ENCODE results near the gene ANKDD1A. TPM values are rescaled to one million over a fixed set of nuclear protein-coding genes. Genes with fewer than 3 reads are reported as not detected.

Gene ANKDD1A
- total RNA-seq, 1 donor, result 6.2 TPM

DNA sequence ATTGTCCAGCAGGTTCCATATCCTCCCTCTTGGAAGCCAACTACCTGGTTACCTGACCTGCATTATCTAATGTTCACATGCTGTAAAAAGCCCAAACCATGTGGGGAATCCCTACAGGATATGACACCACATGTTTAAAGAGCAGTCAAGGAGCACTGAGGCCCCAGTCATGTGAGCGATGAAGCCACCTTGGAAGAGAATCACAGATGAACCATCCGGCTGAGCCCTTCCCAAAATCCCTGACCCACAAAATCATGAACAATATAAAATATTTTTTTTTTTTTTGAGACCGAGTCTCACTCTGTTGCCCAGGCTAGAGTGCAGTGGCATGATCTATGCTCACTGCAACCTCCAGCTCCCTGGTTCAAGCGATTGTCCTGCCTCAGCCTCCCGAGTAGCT lies 10.6 kb upstream of the ANKDD1A start:
- Histone ChIP-seq H3K79me2 (ENCODE audit: insufficient read depth, low read length) (no peaks in the 10 kb centered on the region), H3K27ac (ENCODE audit: low read depth, low read length) (no peak overlapping the region), H4K20me1 (ENCODE audit: insufficient read depth, low read length) (no peaks in the 10 kb centered on the region), H3K9me3 (ENCODE audit: low read depth, low read length) (peaks cover 5% of the 10 kb centered on the region), H3K4me1 (ENCODE audit: insufficient read depth, low read length) (peaks cover 29% of the 10 kb centered on the region), H3K4me2 (ENCODE audit: insufficient read depth, low read length) (no peak overlapping the region), H3K36me3 (ENCODE audit: insufficient read depth, low read length) (no peaks in the 10 kb centered on the region), H2AFZ (ENCODE audit: low read length) (no peak overlapping the region), H3K4me3 (ENCODE audit: insufficient read depth, low read length) (no peak overlapping the region), H3K27me3 (ENCODE audit: insufficient read depth, low read length) (no peaks in the 10 kb centered on the region)
- DNase-seq (ENCODE audit: insufficient read length, low spot score, missing footprints), result no peak
- TF ChIP-seq CTCF (IDR thresholded peaks at IDR 0.05; ENCODE audit: extremely low read depth, low read depth, low read length), result no peak

- Histone ChIP-seq H3K27me3 (ENCODE audit: insufficient read depth, low read length) (no peaks in the 10 kb centered on the region), H3K79me2 (ENCODE audit: insufficient read depth, low read length) (no peaks in the 10 kb centered on the region), H2AFZ (ENCODE audit: low read length) (no peak overlapping the region), H3K4me2 (ENCODE audit: insufficient read depth, low read length) (no peak overlapping the region), H3K4me1 (ENCODE audit: insufficient read depth, low read length) (peaks cover 21% of the 10 kb centered on the region), H3K27ac (ENCODE audit: low read depth, low read length) (no peak overlapping the region), H3K4me3 (ENCODE audit: insufficient read depth, low read length) (no peak overlapping the region), H4K20me1 (ENCODE audit: insufficient read depth, low read length) (no peaks in the 10 kb centered on the region), H3K9me3 (ENCODE audit: low read depth, low read length) (peaks cover 5% of the 10 kb centered on the region), H3K36me3 (ENCODE audit: insufficient read depth, low read length) (no peaks in the 10 kb centered on the region)
- DNase-seq (ENCODE audit: insufficient read length, low spot score, missing footprints), result no peak
- no peak for TF ChIP-seq CTCF (IDR thresholded peaks at IDR 0.05; ENCODE audit: extremely low read depth, low read depth, low read length)
Observed at GRCh38 chr15:64901914-64902313, 9.8 kb upstream of the ANKDD1A start.

DNA sequence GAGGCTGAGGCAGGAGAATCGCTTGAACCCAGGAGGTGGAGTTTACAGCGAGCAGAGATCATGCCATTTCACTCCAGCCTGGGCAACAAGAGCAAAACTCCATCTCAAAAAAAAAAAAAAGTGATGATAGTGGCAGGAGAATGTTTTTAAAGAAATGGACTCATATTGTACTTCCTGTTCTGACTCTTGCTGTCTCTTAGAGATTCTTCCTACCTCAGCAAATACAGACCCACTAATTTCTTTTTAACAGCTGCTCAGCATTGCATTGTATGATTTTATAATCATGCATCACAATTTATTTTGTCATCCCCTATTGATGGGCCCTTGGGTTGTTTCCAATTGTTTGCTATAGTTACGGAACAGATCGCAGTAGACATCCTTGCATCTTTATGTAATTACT lies 8.8 kb upstream of the ANKDD1A start:
- Histone ChIP-seq H3K9me3 (ENCODE audit: low read depth, low read length) (peaks cover 5% of the 10 kb centered on the region), H3K79me2 (ENCODE audit: insufficient read depth, low read length) (no peaks in the 10 kb centered on the region), H3K4me2 (ENCODE audit: insufficient read depth, low read length) (no peak overlapping the region), H3K27me3 (ENCODE audit: insufficient read depth, low read length) (no peaks in the 10 kb centered on the region), H4K20me1 (ENCODE audit: insufficient read depth, low read length) (no peaks in the 10 kb centered on the region), H3K4me1 (ENCODE audit: insufficient read depth, low read length) (peaks cover 12% of the 10 kb centered on the region), H3K27ac (ENCODE audit: low read depth, low read length) (no peak overlapping the region), H3K36me3 (ENCODE audit: insufficient read depth, low read length) (no peaks in the 10 kb centered on the region), H3K4me3 (ENCODE audit: insufficient read depth, low read length) (no peak overlapping the region), H2AFZ (ENCODE audit: low read length) (no peak overlapping the region)
- DNase-seq (ENCODE audit: insufficient read length, low spot score, missing footprints), result no peak
- TF ChIP-seq CTCF (IDR thresholded peaks at IDR 0.05; ENCODE audit: extremely low read depth, low read depth, low read length), result no peak

- no peak overlapping the region for H3K27ac ChIP-seq (ENCODE audit: low read depth, low read length)
- no peaks in the 10 kb centered on the region for H4K20me1 ChIP-seq (ENCODE audit: insufficient read depth, low read length)
- no peak for TF ChIP-seq CTCF (IDR thresholded peaks at IDR 0.05; ENCODE audit: extremely low read depth, low read depth, low read length)
- DNase-seq (ENCODE audit: insufficient read length, low spot score, missing footprints), result no peak
- peaks cover 8% of the 10 kb centered on the region for H3K4me1 ChIP-seq (ENCODE audit: insufficient read depth, low read length)
- H3K9me3 ChIP-seq (ENCODE audit: low read depth, low read length), result peaks cover 5% of the 10 kb centered on the region
- H3K4me2 ChIP-seq (ENCODE audit: insufficient read depth, low read length), result no peak overlapping the region
- H3K79me2 ChIP-seq (ENCODE audit: insufficient read depth, low read length), result no peaks in the 10 kb centered on the region
- H3K36me3 ChIP-seq (ENCODE audit: insufficient read depth, low read length), result no peaks in the 10 kb centered on the region
- H3K4me3 ChIP-seq (ENCODE audit: insufficient read depth, low read length), result no peak overlapping the region
- H2AFZ ChIP-seq (ENCODE audit: low read length), result no peak overlapping the region
- no peaks in the 10 kb centered on the region for H3K27me3 ChIP-seq (ENCODE audit: insufficient read depth, low read length)
Observed at GRCh38 chr15:64903326-64903950, 8.3 kb upstream of the ANKDD1A start.

Measured in osteoblast (primary cell).